ENCODE data around the gene PCDH15. TPM values are rescaled to one million over a fixed set of nuclear protein-coding genes. Genes with fewer than 3 reads are reported as not detected.

PCDH15 gene
- total and polyA plus RNA-seq, 2 experiments from 2014 or later, result 0.29 to 0.66 TPM

DNA sequence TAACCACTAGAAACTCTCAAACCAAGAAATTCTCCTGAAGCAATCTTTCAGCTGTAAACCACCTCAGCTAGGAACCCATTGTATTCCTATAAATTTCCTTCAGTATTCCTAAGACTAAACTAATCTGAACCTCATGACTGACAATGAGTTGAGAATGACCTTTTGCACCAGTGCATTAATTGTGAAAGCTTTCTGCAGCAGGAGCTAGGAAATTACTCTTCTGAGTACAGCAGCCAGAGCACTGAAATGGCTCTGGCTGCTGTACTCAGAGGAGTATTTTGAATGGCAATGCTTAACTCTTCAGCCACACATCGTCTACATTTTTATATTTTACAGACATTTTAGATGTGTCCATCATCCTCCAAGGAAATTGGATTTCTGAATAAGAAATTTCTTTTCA lies 109.7 kb downstream of the PCDH15 start (continued):
- TF ChIP-seq, protein P1, sequence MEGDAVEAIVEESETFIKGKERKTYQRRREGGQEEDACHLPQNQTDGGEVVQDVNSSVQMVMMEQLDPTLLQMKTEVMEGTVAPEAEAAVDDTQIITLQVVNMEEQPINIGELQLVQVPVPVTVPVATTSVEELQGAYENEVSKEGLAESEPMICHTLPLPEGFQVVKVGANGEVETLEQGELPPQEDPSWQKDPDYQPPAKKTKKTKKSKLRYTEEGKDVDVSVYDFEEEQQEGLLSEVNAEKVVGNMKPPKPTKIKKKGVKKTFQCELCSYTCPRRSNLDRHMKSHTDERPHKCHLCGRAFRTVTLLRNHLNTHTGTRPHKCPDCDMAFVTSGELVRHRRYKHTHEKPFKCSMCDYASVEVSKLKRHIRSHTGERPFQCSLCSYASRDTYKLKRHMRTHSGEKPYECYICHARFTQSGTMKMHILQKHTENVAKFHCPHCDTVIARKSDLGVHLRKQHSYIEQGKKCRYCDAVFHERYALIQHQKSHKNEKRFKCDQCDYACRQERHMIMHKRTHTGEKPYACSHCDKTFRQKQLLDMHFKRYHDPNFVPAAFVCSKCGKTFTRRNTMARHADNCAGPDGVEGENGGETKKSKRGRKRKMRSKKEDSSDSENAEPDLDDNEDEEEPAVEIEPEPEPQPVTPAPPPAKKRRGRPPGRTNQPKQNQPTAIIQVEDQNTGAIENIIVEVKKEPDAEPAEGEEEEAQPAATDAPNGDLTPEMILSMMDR (conservative IDR thresholded peaks at IDR 0.05; ENCODE audit: low read depth in 2 of 2), result no peak
- TF ChIP-seq NANOG (IDR thresholded peaks at IDR 0.05; ENCODE audit: borderline replicate concordance) (no peak), EZH2 (IDR thresholded peaks at IDR 0.05; ENCODE audit: low read depth, unreplicated experiment) (no peak), POLR2AphosphoS5 (IDR thresholded peaks at IDR 0.05; ENCODE audit: low read depth) (no peak), EZH2phosphoT487 (IDR thresholded peaks at IDR 0.05; ENCODE audit: unreplicated experiment) (no peak)

DNA sequence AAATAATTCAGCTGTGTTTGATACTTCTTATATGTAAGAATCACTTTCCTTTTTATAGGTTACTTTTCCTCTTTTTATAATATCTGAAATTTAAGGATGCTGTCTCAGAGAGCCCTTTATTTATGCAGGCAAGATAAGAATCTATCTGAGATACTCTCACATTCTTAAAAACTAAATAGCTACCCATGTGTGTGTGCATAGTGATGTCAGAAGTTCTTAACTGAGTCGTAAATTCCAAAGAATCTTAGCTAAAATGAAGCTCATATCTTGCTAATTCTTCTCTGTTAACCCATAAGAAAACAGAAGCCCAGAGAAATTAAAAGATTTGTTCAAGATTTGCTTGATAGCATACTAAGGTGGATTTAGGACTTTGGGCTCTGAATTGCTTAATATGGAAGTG lies 118.5 kb downstream of the PCDH15 start:
- ATAC-seq, result no peak
- Histone ChIP-seq H3K4me1 (ENCODE audit: insufficient read depth) (no peaks in the 10 kb centered on the region; the same call in 1 of the 2 replicates), H3K4me2 (no peak overlapping the region), H4K20me1 (replicated peaks; ENCODE audit: insufficient read depth) (no peaks in the 10 kb centered on the region), H3K27me3 (ENCODE audit: insufficient read depth) (no peaks in the 10 kb centered on the region), H3K79me2 (replicated peaks; ENCODE audit: insufficient read depth) (no peaks in the 10 kb centered on the region), H3K27ac (ENCODE audit: low read depth) (no peak overlapping the region), H2AFZ (no peak overlapping the region), H3K9me2 (ENCODE audit: insufficient read depth) (no peaks in the 10 kb centered on the region), H3K4me3 (no peak overlapping the region), H3K36me3 (ENCODE audit: insufficient read depth) (no peaks in the 10 kb centered on the region), H3F3A (replicated peaks; ENCODE audit: low read depth) (no peaks in the 10 kb centered on the region)
- Mint-ChIP-seq H3K4me1 (no peaks in the 10 kb centered on the region), H3K36me3 (ENCODE audit: low read depth) (no peaks in the 10 kb centered on the region), H3K27me3 (ENCODE audit: insufficient read depth, low read depth, poor library complexity) (no peaks in the 10 kb centered on the region), H3K27ac (no peak overlapping the region), H3K4me3 (no peak overlapping the region), H3K9me3 (no peaks in the 10 kb centered on the region)
- DNase-seq (ENCODE audit: low spot score), result no peak
- TF ChIP-seq NANOG (IDR thresholded peaks at IDR 0.05; ENCODE audit: borderline replicate concordance) (no peak), POLR2AphosphoS5 (IDR thresholded peaks at IDR 0.05; ENCODE audit: low read depth) (no peak), ZNF114 (CRISPR knock-in tag; IDR thresholded peaks at IDR 0.05) (no peak), EZH2 (IDR thresholded peaks at IDR 0.05; ENCODE audit: low read depth, unreplicated experiment) (no peak), CREB1 (CRISPR knock-in tag; IDR thresholded peaks at IDR 0.05; ENCODE audit: low read depth) (no peak), STAT1 (IDR thresholded peaks at IDR 0.05; ENCODE audit: unreplicated experiment) (no peak), ZNF331 (CRISPR knock-in tag; IDR thresholded peaks at IDR 0.05; ENCODE audit: low read depth) (no peak), EZH2phosphoT487 (IDR thresholded peaks at IDR 0.05; ENCODE audit: unreplicated experiment) (no peak)
- TF ChIP-seq, protein P1 (conservative IDR thresholded peaks at IDR 0.05; ENCODE audit: low read depth in 2 of 2), result no peak
- TF ChIP-seq, protein P2, sequence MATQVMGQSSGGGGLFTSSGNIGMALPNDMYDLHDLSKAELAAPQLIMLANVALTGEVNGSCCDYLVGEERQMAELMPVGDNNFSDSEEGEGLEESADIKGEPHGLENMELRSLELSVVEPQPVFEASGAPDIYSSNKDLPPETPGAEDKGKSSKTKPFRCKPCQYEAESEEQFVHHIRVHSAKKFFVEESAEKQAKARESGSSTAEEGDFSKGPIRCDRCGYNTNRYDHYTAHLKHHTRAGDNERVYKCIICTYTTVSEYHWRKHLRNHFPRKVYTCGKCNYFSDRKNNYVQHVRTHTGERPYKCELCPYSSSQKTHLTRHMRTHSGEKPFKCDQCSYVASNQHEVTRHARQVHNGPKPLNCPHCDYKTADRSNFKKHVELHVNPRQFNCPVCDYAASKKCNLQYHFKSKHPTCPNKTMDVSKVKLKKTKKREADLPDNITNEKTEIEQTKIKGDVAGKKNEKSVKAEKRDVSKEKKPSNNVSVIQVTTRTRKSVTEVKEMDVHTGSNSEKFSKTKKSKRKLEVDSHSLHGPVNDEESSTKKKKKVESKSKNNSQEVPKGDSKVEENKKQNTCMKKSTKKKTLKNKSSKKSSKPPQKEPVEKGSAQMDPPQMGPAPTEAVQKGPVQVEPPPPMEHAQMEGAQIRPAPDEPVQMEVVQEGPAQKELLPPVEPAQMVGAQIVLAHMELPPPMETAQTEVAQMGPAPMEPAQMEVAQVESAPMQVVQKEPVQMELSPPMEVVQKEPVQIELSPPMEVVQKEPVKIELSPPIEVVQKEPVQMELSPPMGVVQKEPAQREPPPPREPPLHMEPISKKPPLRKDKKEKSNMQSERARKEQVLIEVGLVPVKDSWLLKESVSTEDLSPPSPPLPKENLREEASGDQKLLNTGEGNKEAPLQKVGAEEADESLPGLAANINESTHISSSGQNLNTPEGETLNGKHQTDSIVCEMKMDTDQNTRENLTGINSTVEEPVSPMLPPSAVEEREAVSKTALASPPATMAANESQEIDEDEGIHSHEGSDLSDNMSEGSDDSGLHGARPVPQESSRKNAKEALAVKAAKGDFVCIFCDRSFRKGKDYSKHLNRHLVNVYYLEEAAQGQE (IDR thresholded peaks at IDR 0.05; ENCODE audit: unreplicated experiment), result no peak
- TF ChIP-seq, protein P3, sequence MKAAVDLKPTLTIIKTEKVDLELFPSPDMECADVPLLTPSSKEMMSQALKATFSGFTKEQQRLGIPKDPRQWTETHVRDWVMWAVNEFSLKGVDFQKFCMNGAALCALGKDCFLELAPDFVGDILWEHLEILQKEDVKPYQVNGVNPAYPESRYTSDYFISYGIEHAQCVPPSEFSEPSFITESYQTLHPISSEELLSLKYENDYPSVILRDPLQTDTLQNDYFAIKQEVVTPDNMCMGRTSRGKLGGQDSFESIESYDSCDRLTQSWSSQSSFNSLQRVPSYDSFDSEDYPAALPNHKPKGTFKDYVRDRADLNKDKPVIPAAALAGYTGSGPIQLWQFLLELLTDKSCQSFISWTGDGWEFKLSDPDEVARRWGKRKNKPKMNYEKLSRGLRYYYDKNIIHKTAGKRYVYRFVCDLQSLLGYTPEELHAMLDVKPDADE (IDR thresholded peaks at IDR 0.05), result no peak
